Common myeloid progenitor, CD34-positive (primary cell): ENCODE results near the gene MOXD1.

Source experiments
- CTCF ChIA-PET: fragments of 350-600 bp; sonication (Branson Sonifier 250); formaldehyde crosslinking; loops from one replicate; lab custom pipeline; 2021; ENCODE audit warnings: antibody characterized with exemption; lab: Charles Lee
- POLR2A ChIA-PET: fragments of 350-600 bp; sonication (Branson Sonifier 250); formaldehyde crosslinking; loops from one replicate; lab custom pipeline; 2021; ENCODE audit warnings: antibody characterized with exemption; lab: Charles Lee
- DNase-seq, 3 donors: peaks; one replicate each; pipeline versions ENCODE4 v3.0.0 to v3.0.0-alpha.2; 2013
- H3K27ac ChIP-seq, 2 experiments: 1 replicate in 1 of 2; 2 replicates in 1 of 2; pipeline ENCODE4 v1.7.0; 2013; ENCODE audit warnings: inconsistent platforms in 2 of 2, low read length in 2 of 2, mild to moderate bottlenecking in 2 of 2, low read depth in 1 of 2, moderate library complexity in 1 of 2; ENCODE audit not compliant: severe bottlenecking in 2 of 2, insufficient read depth in 1 of 2, poor library complexity in 1 of 2
- H3K27me3 ChIP-seq, 5 experiments: replicated peaks in 2 of 5; 1 replicate in 3 of 5; 2 replicates in 2 of 5; pipeline versions ENCODE4 v1.6.1 to v1.7.0; 2013; ENCODE audit warnings: low read length in 4 of 5, mild to moderate bottlenecking in 2 of 5, moderate library complexity in 2 of 5, inconsistent platforms in 1 of 5; ENCODE audit not compliant: insufficient read depth in 5 of 5, control insufficient read depth in 4 of 5
- H3K36me3 ChIP-seq, 4 experiments: 1 replicate in 2 of 4; 2 replicates in 2 of 4; pipeline versions ENCODE4 v1.6.1 to v1.7.0; 2013; ENCODE audit warnings: low read length in 3 of 4, control low read depth in 1 of 4, mild to moderate bottlenecking in 1 of 4; ENCODE audit not compliant: control insufficient read depth in 4 of 4, insufficient read depth in 4 of 4
- H3K4me1 ChIP-seq, 4 experiments: 1 replicate in 3 of 4; 2 replicates in 1 of 4; pipeline versions ENCODE4 v1.6.1 to v1.7.1; 2013; ENCODE audit warnings: low read length in 3 of 4, mild to moderate bottlenecking in 3 of 4, control low read depth in 1 of 4, inconsistent platforms in 1 of 4, moderate library complexity in 1 of 4; ENCODE audit not compliant: control insufficient read depth in 4 of 4, insufficient read depth in 4 of 4; ENCODE audit errors: control extremely low read depth in 1 of 4
- H3K4me3 ChIP-seq, 7 experiments: 1 replicate in 4 of 7; 2 replicates in 3 of 7; pipeline versions ENCODE4 v1.5.1 to v1.7.0; 2013; ENCODE audit warnings: mild to moderate bottlenecking in 7 of 7, low read length in 6 of 7, moderate library complexity in 6 of 7, inconsistent platforms in 2 of 7, low read depth in 2 of 7, control low read depth in 1 of 7; ENCODE audit not compliant: insufficient read depth in 4 of 7, control insufficient read depth in 1 of 7; ENCODE audit errors: extremely low read depth in 1 of 7
- H3K9me3 ChIP-seq, 5 experiments: 1 replicate in 4 of 5; 2 replicates in 1 of 5; pipeline versions ENCODE4 v1.6.1 to v1.7.1; 2013; ENCODE audit warnings: low read length in 4 of 5, mild to moderate bottlenecking in 2 of 5, inconsistent platforms in 1 of 5, low read depth in 1 of 5, moderate library complexity in 1 of 5; ENCODE audit not compliant: control insufficient read depth in 4 of 5, insufficient read depth in 2 of 5; ENCODE audit errors: control extremely low read depth in 1 of 5
- WGBS: methylation state at CpG from one replicate; pipeline ENCODE4 v1.1.5; 2013; ENCODE audit not compliant: insufficient coverage; 5-methylcytosine and 5-hydroxymethylcytosine counted together

The MOXD1 gene

GRCh38 chr6:132399376-132400074, 1.8 kb downstream of the MOXD1 start:
- Histone ChIP-seq H3K36me3 (no peaks in the 10 kb centered on the region), H3K9me3 (peaks cover 0 to 16% (median 2%) of the 10 kb centered on the region in 5 experiments), H3K4me1 (peaks cover 0 to 16% (median 14%) of the 10 kb centered on the region in 4 experiments), H3K4me3 (no peak overlapping the region), H3K27me3 (peaks cover 18 to 57% (median 35%) of the 10 kb centered on the region in 5 experiments), H3K27ac (no peak overlapping the region)
- DNase-seq = peak in 1 of 3 donors; percentile 14
- POLR2A ChIA-PET = no interaction called here
- WGBS = 100% methylated on average over 1 of the region's 4 CpGs
- CTCF ChIA-PET = no interaction called here

GRCh38 chr6:132395015-132395597, 6.2 kb downstream of the MOXD1 start:
- H3K9me3 ChIP-seq = peaks cover 2 to 29% (median 4%) of the 10 kb centered on the region in 5 experiments
- no CpG with 5 or more reads among the region's 2 CpGs for WGBS
- H3K27ac ChIP-seq = no peak overlapping the region
- ChIA-PET CTCF (no interaction called here), POLR2A (no interaction called here)
- DNase-seq = peak in 1 of 3 donors; percentile 17
- peaks cover 3 to 16% (median 10%) of the 10 kb centered on the region in 5 experiments for H3K27me3 ChIP-seq
- no peaks in the 10 kb centered on the region for H3K4me1 ChIP-seq
- H3K4me3 ChIP-seq = no peak overlapping the region
- H3K36me3 ChIP-seq = no peaks in the 10 kb centered on the region

- Histone ChIP-seq H3K36me3 (no peaks in the 10 kb centered on the region), H3K4me3 (no peak overlapping the region), H3K27me3 (peaks cover 0 to 4% (median 0%) of the 10 kb centered on the region in 5 experiments), H3K4me1 (no peaks in the 10 kb centered on the region), H3K27ac (no peak overlapping the region), H3K9me3 (peaks cover 2 to 29% (median 4%) of the 10 kb centered on the region in 5 experiments)
- CTCF ChIA-PET = interaction anchor here (1.1 kb wide), 1 partner anchor 10 kb away, joined by 3 read pairs; no protein-coding TSS in a partner anchor
- POLR2A ChIA-PET = no interaction called here
- 100% methylated on average over 2 of the region's 2 CpGs for WGBS
- peak in 1 of 3 donors; percentile 15 for DNase-seq
These were observed 8.5 kb downstream of the MOXD1 start for GRCh38 chr6:132392792-132393191.

GRCh38 chr6:132392270-132392646, 9.0 kb downstream of the MOXD1 start:
- CTCF ChIA-PET = no interaction called here
- Histone ChIP-seq H3K4me1 (no peaks in the 10 kb centered on the region), H3K36me3 (no peaks in the 10 kb centered on the region), H3K9me3 (peaks cover 2 to 29% (median 4%) of the 10 kb centered on the region in 5 experiments), H3K4me3 (no peak overlapping the region), H3K27me3 (peaks cover 0 to 4% (median 0%) of the 10 kb centered on the region in 5 experiments), H3K27ac (no peak overlapping the region)
- WGBS = 89% methylated on average over 4 of the region's 5 CpGs
- POLR2A ChIA-PET = no interaction called here
- DNase-seq = no peak

- ChIA-PET CTCF (interaction anchor here (0.9 to 1.2 kb wide), 2 partner anchors 12 to 109 kb away, joined by 3 read pairs; no protein-coding TSS in a partner anchor), POLR2A (no interaction called here)
- DNase-seq = no peak
- peaks cover 2 to 26% (median 4%) of the 10 kb centered on the region in 5 experiments for H3K9me3 ChIP-seq
- no peaks in the 10 kb centered on the region for H3K4me1 ChIP-seq
- no peak overlapping the region for H3K27ac ChIP-seq
- no peak overlapping the region for H3K4me3 ChIP-seq
- H3K36me3 ChIP-seq = no peaks in the 10 kb centered on the region
- 64% methylated on average over 8 of the region's 12 CpGs for WGBS
- H3K27me3 ChIP-seq = no peaks in the 10 kb centered on the region
These were observed 9.6 kb downstream of the MOXD1 start for GRCh38 chr6:132391391-132392269.

- H3K27ac ChIP-seq = no peak overlapping the region
- H3K4me3 ChIP-seq = no peak overlapping the region
- no peak for DNase-seq
- ChIA-PET CTCF (interaction anchor here (0.9 to 1.2 kb wide), 2 partner anchors 11 to 107 kb away, joined by 3 read pairs; no protein-coding TSS in a partner anchor), POLR2A (no interaction called here)
- H3K4me1 ChIP-seq = no peaks in the 10 kb centered on the region
- no peaks in the 10 kb centered on the region for H3K36me3 ChIP-seq
- H3K9me3 ChIP-seq = peaks cover 2 to 22% (median 4%) of the 10 kb centered on the region in 5 experiments
- H3K27me3 ChIP-seq = no peaks in the 10 kb centered on the region
- no CpG with 5 or more reads among the region's 4 CpGs for WGBS
These were observed 10.8 kb downstream of the MOXD1 start for GRCh38 chr6:132390451-132390850.
